A673 (cell line): ENCODE data around the gene EML6. TPM values are rescaled to one million over a fixed set of nuclear protein-coding genes. Genes with fewer than 3 reads are reported as not detected.

Experiments used
- BruUV-seq: library from RNA; stranded (reverse); fragments of 400-500 nt; replicated peaks from 2 replicates; lab custom pipeline; 2021; lab: Mats Ljungman, UMichigan
- CTCF ChIA-PET: fragments of 300-600 bp; sonication (Branson Sonifier 250); formaldehyde crosslinking; loops from one replicate; lab custom pipeline; 2022; ENCODE audit warnings: antibody characterized with exemption; lab: Charles Lee
- POLR2A ChIA-PET: fragments of 300-600 bp; sonication (Branson Sonifier 250); formaldehyde crosslinking; loops from one replicate; lab custom pipeline; 2022; ENCODE audit warnings: antibody characterized with exemption; ENCODE audit not compliant: low non-redundant PET; lab: Charles Lee
- DNase-seq: peaks from one replicate; pipeline ENCODE4 v3.0.0-alpha.2; 2015; ENCODE audit warnings: low spot score
- H3K27ac ChIP-seq: fragments of 200-600 bp; sonication (generic); 2 replicates; pipeline ENCODE4 v1.5.1; 2016; ENCODE audit warnings: mixed run types, low read depth, mild to moderate bottlenecking, mixed read lengths, antibody characterized with exemption, low read length; ENCODE audit not compliant: poor library complexity, severe bottlenecking
- H3K27me3 ChIP-seq: fragments of 200-600 bp; sonication (generic); replicated peaks from 2 replicates; pipeline ENCODE4 v1.6.1; 2017; ENCODE audit warnings: mixed run types, low read depth, mild to moderate bottlenecking, mixed read lengths, antibody characterized with exemption, low read length; ENCODE audit not compliant: insufficient read depth, poor library complexity
- H3K36me3 ChIP-seq: fragments of 200-600 bp; sonication (generic); 2 replicates; pipeline ENCODE4 v1.6.1; 2016; ENCODE audit warnings: mixed run types, mild to moderate bottlenecking, mixed read lengths, antibody characterized with exemption, low read length; ENCODE audit not compliant: insufficient read depth, poor library complexity, severe bottlenecking
- H3K4me1 ChIP-seq: fragments of 200-600 bp; sonication (generic); 2 replicates; pipeline ENCODE4 v1.6.1; 2017; ENCODE audit warnings: mixed run types, mild to moderate bottlenecking, mixed read lengths, antibody characterized with exemption, low read length; ENCODE audit not compliant: insufficient read depth, poor library complexity, severe bottlenecking
- H3K4me3 ChIP-seq: fragments of 200-600 bp; sonication (generic); 2 replicates; pipeline ENCODE4 v1.5.1; 2016; ENCODE audit warnings: low read depth, mixed run types, mild to moderate bottlenecking, mixed read lengths, low read length; ENCODE audit not compliant: poor library complexity, severe bottlenecking
- H3K9me3 ChIP-seq: fragments of 200-600 bp; sonication (generic); 2 replicates; pipeline ENCODE4 v1.6.1; 2016; ENCODE audit warnings: mixed run types, low read depth, mild to moderate bottlenecking, mixed read lengths, antibody characterized with exemption, low read length; ENCODE audit not compliant: poor library complexity, severe bottlenecking
- CTCF ChIP-seq: fragments of 300-800, 200-600 bp; sonication (generic); conservative IDR thresholded peaks from 2 replicates; pipeline ENCODE4 v1.5.1; 2017; ENCODE audit warnings: low read depth, mild to moderate bottlenecking, antibody characterized with exemption, low read length, moderate library complexity, mixed read lengths
- EZH2 ChIP-seq: fragments of 200-600 bp; sonication (generic); IDR thresholded peaks from 2 replicates; pipeline ENCODE4 v1.6.1; 2017; ENCODE audit warnings: borderline replicate concordance, low read depth, mild to moderate bottlenecking, mixed read lengths, antibody characterized with exemption, low read length; ENCODE audit not compliant: poor library complexity, severe bottlenecking
- intact Hi-C: fragments of 100-400 bp; cut with micrococcal nuclease; formaldehyde crosslinking; loops from one replicate; pipeline ENCODE4 v1.10.0; 2022; ENCODE audit not compliant: unreplicated experiment
- total RNA-seq: library from RNA; stranded (reverse); gene quantifications from 2 replicates; pipeline ENCODE4 v1.2.3, GENCODE V29; 2021

Gene EML6
- total RNA-seq, 1 experiment from 2014 or later, result 1.9 TPM

GRCh38 chr2:54699665-54700064 lies 23.8 kb upstream of the EML6 start:
- TF ChIP-seq EZH2 (no peak), CTCF (no peak)
- intact Hi-C loops, result loop anchor here (5.0 to 10.0 kb wide), 3 partner anchors 495 to 1275 kb away; no protein-coding TSS in a partner anchor
- no peak overlapping the region for H3K4me3 ChIP-seq
- no peak overlapping the region for H3K27ac ChIP-seq
- CTCF ChIA-PET, result no interaction called here
- no peaks in the 10 kb centered on the region for H3K27me3 ChIP-seq
- BruUV-seq, result no TSS peak
- no peaks in the 10 kb centered on the region for H3K9me3 ChIP-seq
- POLR2A ChIA-PET, result no interaction called here
- no peaks in the 10 kb centered on the region for H3K36me3 ChIP-seq
- no peaks in the 10 kb centered on the region for H3K4me1 ChIP-seq
- DNase-seq, result no peak

GRCh38 chr2:54701029-54701428 lies 22.4 kb upstream of the EML6 start:
- Histone ChIP-seq H3K9me3 (no peaks in the 10 kb centered on the region), H3K36me3 (no peaks in the 10 kb centered on the region), H3K4me1 (no peaks in the 10 kb centered on the region), H3K4me3 (no peak overlapping the region), H3K27ac (no peak overlapping the region), H3K27me3 (no peaks in the 10 kb centered on the region)
- intact Hi-C loops, result loop anchor here (5.0 to 10.0 kb wide), 3 partner anchors 496 to 1276 kb away; no protein-coding TSS in a partner anchor
- TF ChIP-seq EZH2 (no peak), CTCF (no peak)
- DNase-seq, result no peak
- ChIA-PET POLR2A (no interaction called here), CTCF (no interaction called here)
- BruUV-seq, result no TSS peak

GRCh38 chr2:54704238-54704637 lies 19.2 kb upstream of the EML6 start:
- BruUV-seq, result no TSS peak
- no peaks in the 10 kb centered on the region for H3K27me3 ChIP-seq
- DNase-seq, result no peak
- no peak for TF ChIP-seq EZH2
- no peak for TF ChIP-seq CTCF
- no peaks in the 10 kb centered on the region for H3K36me3 ChIP-seq
- ChIA-PET CTCF (interaction anchor here (0.8 to 3.1 kb wide), 11 partner anchors 19 to 651 kb away, joined by 3 to 30 read pairs (median 7); partner anchors contain the start of gene EML6), POLR2A (no interaction called here)
- H3K4me1 ChIP-seq, result no peaks in the 10 kb centered on the region
- no peaks in the 10 kb centered on the region for H3K9me3 ChIP-seq
- H3K27ac ChIP-seq, result no peak overlapping the region
- intact Hi-C loops, result loop anchor here (1.0 to 10.0 kb wide), 4 partner anchors 499 to 1279 kb away; no protein-coding TSS in a partner anchor
- no peak overlapping the region for H3K4me3 ChIP-seq
